ENCODE measurements around the gene TMPRSS11F.
A peak's percentile ranks its signal among the peaks of the same experiment; 100 is the strongest.
"Not testable (repeated sequence)": the region's sequence is repeated elsewhere in the genome, so short reads cannot be mapped to it uniquely, and the experiment has no call there.

Gene TMPRSS11F

GRCh38 chr4:68129793-68130192, at the start of gene TMPRSS11F:
TSS of gene TMPRSS11F (minus strand) at chr4:68129869. CDS start at chr4:68129820, 49 bp downstream.
- in situ Hi-C loops (cut with MboI; ENCODE audit: low pct_unique_long_range_greater_than_20kb, low sequenced_read_pairs, unreplicated experiment) = no loop called here
- TF ChIP-seq, protein P1, sequence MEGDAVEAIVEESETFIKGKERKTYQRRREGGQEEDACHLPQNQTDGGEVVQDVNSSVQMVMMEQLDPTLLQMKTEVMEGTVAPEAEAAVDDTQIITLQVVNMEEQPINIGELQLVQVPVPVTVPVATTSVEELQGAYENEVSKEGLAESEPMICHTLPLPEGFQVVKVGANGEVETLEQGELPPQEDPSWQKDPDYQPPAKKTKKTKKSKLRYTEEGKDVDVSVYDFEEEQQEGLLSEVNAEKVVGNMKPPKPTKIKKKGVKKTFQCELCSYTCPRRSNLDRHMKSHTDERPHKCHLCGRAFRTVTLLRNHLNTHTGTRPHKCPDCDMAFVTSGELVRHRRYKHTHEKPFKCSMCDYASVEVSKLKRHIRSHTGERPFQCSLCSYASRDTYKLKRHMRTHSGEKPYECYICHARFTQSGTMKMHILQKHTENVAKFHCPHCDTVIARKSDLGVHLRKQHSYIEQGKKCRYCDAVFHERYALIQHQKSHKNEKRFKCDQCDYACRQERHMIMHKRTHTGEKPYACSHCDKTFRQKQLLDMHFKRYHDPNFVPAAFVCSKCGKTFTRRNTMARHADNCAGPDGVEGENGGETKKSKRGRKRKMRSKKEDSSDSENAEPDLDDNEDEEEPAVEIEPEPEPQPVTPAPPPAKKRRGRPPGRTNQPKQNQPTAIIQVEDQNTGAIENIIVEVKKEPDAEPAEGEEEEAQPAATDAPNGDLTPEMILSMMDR (IDR thresholded peaks at IDR 0.05; ENCODE audit: extremely low read depth, insufficient read depth, missing control alignments) = no peak
- DNase-seq (ENCODE audit: low spot score) = no peak

DNA sequence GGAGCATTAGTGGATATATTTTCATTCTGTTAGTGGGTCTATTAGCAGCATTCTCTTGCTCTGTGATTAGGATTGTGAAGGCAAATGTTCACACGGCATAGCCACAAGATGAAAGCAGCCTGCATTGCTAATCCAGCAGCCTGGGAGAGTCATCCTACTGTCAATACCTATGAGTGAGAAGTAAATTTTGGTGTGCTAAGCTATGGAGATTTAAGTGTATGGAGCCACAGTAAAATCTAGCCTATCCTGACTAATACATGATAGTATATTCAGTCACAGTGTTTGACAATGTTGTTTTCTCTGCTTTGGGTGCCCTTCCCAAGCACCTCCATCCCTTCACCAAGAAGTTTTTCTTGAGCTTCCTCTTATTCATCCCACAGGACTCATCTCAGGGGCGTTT, 47.2 kb upstream of the TMPRSS11F start:
- in situ Hi-C loops (cut with MboI; ENCODE audit: low pct_unique_long_range_greater_than_20kb, low sequenced_read_pairs, unreplicated experiment) = loop anchor here (25.0 kb wide), 1 partner anchor 190 kb away; no protein-coding TSS in a partner anchor
- TF ChIP-seq, protein P1 (IDR thresholded peaks at IDR 0.05; ENCODE audit: extremely low read depth, insufficient read depth, missing control alignments) = no peak
- no peak for DNase-seq (ENCODE audit: low spot score)

- in situ Hi-C loops (cut with MboI; ENCODE audit: low pct_unique_long_range_greater_than_20kb, low sequenced_read_pairs, unreplicated experiment) = loop anchor here (25.0 kb wide), 1 partner anchor 189 kb away; no protein-coding TSS in a partner anchor
- TF ChIP-seq, protein P1 (IDR thresholded peaks at IDR 0.05; ENCODE audit: extremely low read depth, insufficient read depth, missing control alignments) = no peak
- DNase-seq (ENCODE audit: low spot score) = no peak
Observed at GRCh38 chr4:68176500-68176899, 46.8 kb upstream of the TMPRSS11F start.

DNA sequence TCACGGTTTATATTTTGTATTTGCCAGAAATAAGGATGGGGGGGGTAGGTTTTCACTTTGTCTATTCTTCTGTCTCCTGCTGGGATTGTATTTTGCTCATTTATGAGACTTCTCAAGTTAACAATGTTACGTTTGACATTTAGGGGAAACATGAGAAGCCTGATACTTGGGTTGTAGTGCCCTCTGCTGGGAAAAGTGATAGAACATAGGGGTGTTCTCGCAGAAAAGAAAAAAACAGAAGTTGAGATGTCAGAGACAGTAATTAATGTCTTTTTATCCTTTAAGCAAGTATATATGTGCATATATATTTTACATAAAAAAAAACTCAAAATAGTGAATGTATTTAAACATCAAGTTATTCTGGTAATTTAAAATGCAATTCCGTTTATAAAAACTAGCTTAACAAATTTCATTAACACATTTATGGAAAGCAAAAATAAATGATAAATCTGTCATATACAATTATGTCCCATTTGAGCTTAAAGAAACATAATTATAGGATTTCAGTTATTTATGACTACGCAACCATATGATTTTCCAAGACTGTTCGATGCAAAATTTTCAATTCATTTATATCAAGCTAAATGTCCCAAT, 46.0 kb upstream of the TMPRSS11F start:
- DNase-seq (ENCODE audit: low spot score) = peak; percentile 61
- TF ChIP-seq, protein P1 (IDR thresholded peaks at IDR 0.05; ENCODE audit: extremely low read depth, insufficient read depth, missing control alignments) = peak; percentile 64
- in situ Hi-C loops (cut with MboI; ENCODE audit: low pct_unique_long_range_greater_than_20kb, low sequenced_read_pairs, unreplicated experiment) = loop anchor here (25.0 kb wide), 1 partner anchor 188 kb away; no protein-coding TSS in a partner anchor

DNA sequence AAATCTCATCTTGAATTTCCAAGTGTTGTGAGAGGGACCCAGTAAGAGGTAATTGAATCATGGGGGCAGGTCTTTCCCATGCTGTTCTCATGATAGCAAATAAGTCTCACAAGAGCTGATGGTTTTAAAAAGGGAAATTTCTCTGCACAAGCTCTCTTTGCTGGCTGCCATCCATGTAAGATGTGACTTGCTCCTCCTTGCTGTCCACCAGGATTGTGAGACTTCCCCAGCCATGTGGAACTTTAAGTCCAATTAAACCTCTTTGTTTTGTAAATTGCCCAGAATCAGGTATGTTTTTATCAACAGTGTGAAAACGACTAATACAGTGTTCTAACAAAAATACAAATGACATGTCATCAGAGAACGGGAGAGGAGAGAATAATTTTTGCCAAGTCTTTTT, 44.7 kb upstream of the TMPRSS11F start:
- in situ Hi-C loops (cut with MboI; ENCODE audit: low pct_unique_long_range_greater_than_20kb, low sequenced_read_pairs, unreplicated experiment) = loop anchor here (25.0 kb wide), 1 partner anchor 637 kb away; the partner anchor contains the start of gene CENPC
- not testable (repeated sequence) for DNase-seq (ENCODE audit: low spot score)

GRCh38 chr4:68172147-68172546, 42.5 kb upstream of the TMPRSS11F start:
- in situ Hi-C loops (cut with MboI; ENCODE audit: low pct_unique_long_range_greater_than_20kb, low sequenced_read_pairs, unreplicated experiment) = loop anchor here (25.0 kb wide), 1 partner anchor 635 kb away; the partner anchor contains the start of gene CENPC
- not testable (repeated sequence) for DNase-seq (ENCODE audit: low spot score)

DNA sequence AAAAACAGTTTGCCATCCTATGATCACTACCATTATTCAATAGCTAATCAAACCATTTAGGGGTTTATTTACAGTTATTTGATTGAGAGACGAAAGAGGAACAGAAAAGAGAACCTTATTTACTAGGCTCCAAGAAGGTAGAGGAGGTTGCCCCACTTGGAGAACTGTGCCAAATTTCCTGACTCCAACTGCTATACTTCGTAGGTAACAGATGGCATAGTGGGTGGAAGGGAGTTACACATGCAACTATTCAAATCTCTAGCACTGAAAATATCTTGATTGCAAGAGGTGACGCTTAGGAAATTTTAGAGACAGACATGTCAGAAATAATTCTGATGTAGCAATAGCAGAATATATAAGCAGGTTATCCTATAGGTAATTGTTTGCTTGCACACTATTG, 38.0 kb upstream of the TMPRSS11F start:
- in situ Hi-C loops (cut with MboI; ENCODE audit: low pct_unique_long_range_greater_than_20kb, low sequenced_read_pairs, unreplicated experiment) = loop anchor here (25.0 kb wide), 1 partner anchor 630 kb away; the partner anchor contains the start of gene CENPC
- TF ChIP-seq, protein P1 (IDR thresholded peaks at IDR 0.05; ENCODE audit: extremely low read depth, insufficient read depth, missing control alignments) = no peak
- no peak for DNase-seq (ENCODE audit: low spot score)

Measured in GM13977 (cell line).